AG04450 (cell line): ENCODE measurements around the gene MATN4. TPM values are rescaled to one million over a fixed set of nuclear protein-coding genes. Genes with fewer than 3 reads are reported as not detected.

Experiments used
- CTCF ChIA-PET: fragments of 300-600, 350-600 bp; formaldehyde crosslinking; extraction: SDS; loops from one replicate; lab custom pipeline; 2022; ENCODE audit warnings: antibody characterized with exemption, inconsistent platforms; lab: Charles Lee
- POLR2A ChIA-PET: fragments of 350-600 bp; formaldehyde crosslinking; extraction: SDS; loops from one replicate; lab custom pipeline; 2021; ENCODE audit warnings: antibody characterized with exemption, inconsistent platforms; lab: Yijun Ruan, JAX
- DNase-seq: peaks from one replicate; pipeline ENCODE4 v3.0.0-alpha.2; 2011; ENCODE audit warnings: low read depth, low spot score
- H3K27ac ChIP-seq: one replicate; pipeline ENCODE4 v1.5.1; 2012; ENCODE audit warnings: low read depth, low read length, control low read depth
- H3K27me3 ChIP-seq: one replicate; pipeline ENCODE4 v1.6.0; 2012; ENCODE audit warnings: low read length; ENCODE audit not compliant: control insufficient read depth, insufficient read depth
- H3K4me3 ChIP-seq: 2 replicates; pipeline ENCODE4 v1.5.1; 2011; ENCODE audit warnings: mild to moderate bottlenecking, low read depth, low read length, control low read depth
- H3K9me3 ChIP-seq: 2 replicates; pipeline ENCODE4 v1.5.1; 2012; ENCODE audit warnings: low read length; ENCODE audit not compliant: control insufficient read depth, insufficient read depth
- polyA plus RNA-seq: library from polyadenylated mRNA; depleted of rRNA; stranded (reverse); fragments of >200 nt; gene quantifications from 2 replicates; pipeline ENCODE4 v1.2.3, GENCODE V29; 2011
- TF ChIP-seq, protein P1 (sequence below): IDR thresholded peaks from 2 replicates; pipeline ENCODE4 v1.5.1; 2011; ENCODE audit warnings: low read depth, low read length, control low read depth, inconsistent platforms

MATN4 gene
- polyA plus RNA-seq, 1 experiment = not detected

- ChIA-PET CTCF (interaction anchor here (1.2 to 2.2 kb wide), 3 partner anchors 21 to 96 kb away, joined by 5 to 13 read pairs (median 6); partner anchors contain the start of gene SYS1), POLR2A (interaction anchor here (2.7 kb wide), 1 partner anchor 22 kb away, joined by 8 read pairs; the partner anchor contains the start of gene SYS1)
- Histone ChIP-seq H3K27me3 (no peaks in the 10 kb centered on the region), H3K9me3 (no peaks in the 10 kb centered on the region), H3K4me3 (no peak overlapping the region), H3K27ac (peak overlapping the region; percentile 61)
- no peak for DNase-seq
- TF ChIP-seq, protein P1, sequence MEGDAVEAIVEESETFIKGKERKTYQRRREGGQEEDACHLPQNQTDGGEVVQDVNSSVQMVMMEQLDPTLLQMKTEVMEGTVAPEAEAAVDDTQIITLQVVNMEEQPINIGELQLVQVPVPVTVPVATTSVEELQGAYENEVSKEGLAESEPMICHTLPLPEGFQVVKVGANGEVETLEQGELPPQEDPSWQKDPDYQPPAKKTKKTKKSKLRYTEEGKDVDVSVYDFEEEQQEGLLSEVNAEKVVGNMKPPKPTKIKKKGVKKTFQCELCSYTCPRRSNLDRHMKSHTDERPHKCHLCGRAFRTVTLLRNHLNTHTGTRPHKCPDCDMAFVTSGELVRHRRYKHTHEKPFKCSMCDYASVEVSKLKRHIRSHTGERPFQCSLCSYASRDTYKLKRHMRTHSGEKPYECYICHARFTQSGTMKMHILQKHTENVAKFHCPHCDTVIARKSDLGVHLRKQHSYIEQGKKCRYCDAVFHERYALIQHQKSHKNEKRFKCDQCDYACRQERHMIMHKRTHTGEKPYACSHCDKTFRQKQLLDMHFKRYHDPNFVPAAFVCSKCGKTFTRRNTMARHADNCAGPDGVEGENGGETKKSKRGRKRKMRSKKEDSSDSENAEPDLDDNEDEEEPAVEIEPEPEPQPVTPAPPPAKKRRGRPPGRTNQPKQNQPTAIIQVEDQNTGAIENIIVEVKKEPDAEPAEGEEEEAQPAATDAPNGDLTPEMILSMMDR = no peak
Observed at GRCh38 chr20:45340951-45341350, 32.9 kb upstream of the MATN4 start.

DNA sequence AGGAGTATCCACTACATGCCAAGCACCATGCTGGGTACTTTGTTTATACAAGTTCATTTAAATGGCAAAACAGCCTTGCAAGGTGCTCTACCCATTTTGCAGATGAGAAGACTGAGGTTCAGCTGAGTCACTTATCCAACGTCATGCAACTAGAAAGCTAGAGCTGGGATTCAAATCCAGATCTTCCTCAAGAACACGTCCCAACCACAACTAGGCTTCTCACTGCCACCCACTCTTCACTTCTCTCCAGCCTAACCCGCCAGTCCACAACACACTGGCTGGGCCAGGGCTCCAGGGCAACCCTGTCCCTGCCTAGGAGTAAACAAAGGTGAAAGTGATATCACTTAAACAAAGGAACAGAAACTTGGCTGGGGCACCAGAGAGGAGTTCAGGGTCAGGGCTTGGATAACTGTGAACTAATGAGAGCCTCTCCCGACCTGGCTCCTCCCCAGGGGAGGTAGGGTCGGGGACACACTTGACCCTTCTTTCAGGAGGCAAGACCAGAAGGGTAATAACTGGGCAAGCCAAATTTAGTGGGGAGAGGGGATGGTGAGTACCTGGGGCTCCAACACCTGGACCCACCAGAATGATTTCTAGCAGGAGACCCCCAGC, 32.2 kb upstream of the MATN4 start:
- H3K27me3 ChIP-seq = no peaks in the 10 kb centered on the region
- POLR2A ChIA-PET = no interaction called here
- H3K4me3 ChIP-seq = no peak overlapping the region
- H3K9me3 ChIP-seq = no peaks in the 10 kb centered on the region
- CTCF ChIA-PET = interaction anchor here (0.7 kb wide), 1 partner anchor 21 kb away, joined by 4 read pairs; no protein-coding TSS in a partner anchor
- H3K27ac ChIP-seq = peak overlapping the region; percentile 61
- DNase-seq = no peak
- TF ChIP-seq, protein P1 = no peak

- Histone ChIP-seq H3K4me3 (no peak overlapping the region), H3K27me3 (no peaks in the 10 kb centered on the region), H3K9me3 (no peaks in the 10 kb centered on the region), H3K27ac (peak overlapping the region; percentile 98)
- TF ChIP-seq, protein P1 = no peak
- ChIA-PET CTCF (interaction anchor here (0.7 kb wide), 1 partner anchor 21 kb away, joined by 4 read pairs; no protein-coding TSS in a partner anchor), POLR2A (no interaction called here)
- DNase-seq = no peak
Observed at GRCh38 chr20:45339799-45340198, 31.7 kb upstream of the MATN4 start.

DNA sequence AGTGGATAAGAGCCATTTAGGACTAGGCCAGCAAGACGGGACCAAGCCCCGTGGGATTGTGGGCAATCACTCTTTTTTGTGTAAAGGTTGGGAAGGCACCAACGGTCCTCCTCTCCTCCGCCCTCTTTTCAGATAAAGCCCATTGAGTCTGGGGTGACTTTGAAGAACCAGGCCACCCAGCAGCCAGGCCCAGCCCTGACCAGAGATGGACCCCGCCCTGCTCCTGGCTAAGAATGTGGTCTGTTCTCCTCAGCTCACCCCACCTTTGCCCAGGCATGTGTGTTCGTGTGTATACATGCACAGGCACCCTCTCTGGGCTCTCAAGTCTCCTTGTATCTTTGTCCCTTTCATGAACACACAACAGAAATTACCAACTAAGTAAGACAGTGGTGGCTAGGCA, 31.0 kb upstream of the MATN4 start:
- peak overlapping the region; percentile 98 for H3K27ac ChIP-seq
- H3K9me3 ChIP-seq = no peaks in the 10 kb centered on the region
- ChIA-PET CTCF (interaction anchor here (1.5 kb wide), 1 partner anchor 20 kb away, joined by 4 read pairs; no protein-coding TSS in a partner anchor), POLR2A (no interaction called here)
- no peak overlapping the region for H3K4me3 ChIP-seq
- no peak for DNase-seq
- TF ChIP-seq, protein P1 = no peak
- H3K27me3 ChIP-seq = no peaks in the 10 kb centered on the region
